ENCODE measurements around the gene IFT57. TPM values are rescaled to one million over a fixed set of nuclear protein-coding genes. Genes with fewer than 3 reads are reported as not detected.
"Not testable (repeated sequence)": the region's sequence is repeated elsewhere in the genome, so short reads cannot be mapped to it uniquely, and the experiment has no call there.

Gene IFT57
- total and polyA plus RNA-seq, 8 donors: 68.8 to 273 (median 80.8) TPM

- Histone ChIP-seq H3K27me3 (no peaks in the 10 kb centered on the region), H3K4me1 (peaks cover 0 to 20% of the 10 kb centered on the region in 2 donors), H3K36me3 (peaks cover 0 to 10% of the 10 kb centered on the region in 2 donors), H3K9me3 (no peaks in the 10 kb centered on the region), H3K27ac (no peak overlapping the region), H3K4me3 (no peak overlapping the region)
- no peak for TF ChIP-seq CTCF (IDR thresholded peaks at IDR 0.05)
- ATAC-seq (peak; percentile 66), DNase-seq (no peak)
- intact Hi-C loops (cut with DNase I): no loop called here
Measured at GRCh38 chr3:108157273-108157672, 65.0 kb downstream of the IFT57 start.

- no peaks in the 10 kb centered on the region for H3K27me3 ChIP-seq
Measured at GRCh38 chr3:108156312-108156853, 65.8 kb downstream of the IFT57 start.

GRCh38 chr3:108155642-108156041 lies 66.6 kb downstream of the IFT57 start:
- H3K9me3 ChIP-seq; intact Hi-C loops (cut with DNase I); H3K36me3 ChIP-seq; H3K27ac ChIP-seq; ATAC-seq; DNase-seq; H3K27me3 ChIP-seq; H3K4me3 ChIP-seq: not testable (repeated sequence)
- H3K4me1 ChIP-seq: peaks cover 0 to 20% of the 10 kb centered on the region in 2 donors

More at GRCh38 chr3:108156312-108156853, 65.8 kb downstream of the IFT57 start:
- Histone ChIP-seq H3K27ac (no peak overlapping the region), H3K4me3 (no peak overlapping the region), H3K36me3 (peaks cover 0 to 1% of the 10 kb centered on the region in 2 donors), H3K4me1 (peaks cover 0 to 20% of the 10 kb centered on the region in 2 donors), H3K9me3 (no peaks in the 10 kb centered on the region)
- TF ChIP-seq CTCF (IDR thresholded peaks at IDR 0.05): no peak
- DNase-seq (no peak), ATAC-seq (no peak)
- intact Hi-C loops (cut with DNase I): no loop called here

GRCh38 chr3:108153451-108153981 lies 68.7 kb downstream of the IFT57 start:
- no peak overlapping the region for H3K4me3 ChIP-seq
- H3K9me3 ChIP-seq: no peaks in the 10 kb centered on the region
- intact Hi-C loops (cut with DNase I): no loop called here
- H3K27ac ChIP-seq: no peak overlapping the region
- H3K4me1 ChIP-seq: peaks cover 0 to 14% of the 10 kb centered on the region in 2 donors
- H3K27me3 ChIP-seq: no peaks in the 10 kb centered on the region
- ATAC-seq: peak; percentile 62
- no peaks in the 10 kb centered on the region for H3K36me3 ChIP-seq
- peak in 1 of 2 donors; percentile 19 for TF ChIP-seq CTCF (IDR thresholded peaks at IDR 0.05)
- DNase-seq: peak in 1 of 4 donors; percentile 20

GRCh38 chr3:108152274-108152673 lies 70.0 kb downstream of the IFT57 start:
- Histone ChIP-seq H3K4me1 (peaks cover 0 to 11% of the 10 kb centered on the region in 2 donors), H3K27me3 (no peaks in the 10 kb centered on the region), H3K36me3 (no peaks in the 10 kb centered on the region), H3K4me3 (no peak overlapping the region), H3K27ac (no peak overlapping the region), H3K9me3 (no peaks in the 10 kb centered on the region)
- TF ChIP-seq CTCF (IDR thresholded peaks at IDR 0.05): no peak
- intact Hi-C loops (cut with DNase I): no loop called here
- ATAC-seq: no peak
- DNase-seq: no peak

GRCh38 chr3:108150200-108150599 lies 72.0 kb downstream of the IFT57 start:
- ATAC-seq: no peak
- intact Hi-C loops (cut with DNase I): no loop called here
- peaks cover 0 to 11% of the 10 kb centered on the region in 2 donors for H3K9me3 ChIP-seq
- H3K4me3 ChIP-seq: no peak overlapping the region
- no peaks in the 10 kb centered on the region for H3K27me3 ChIP-seq
- H3K27ac ChIP-seq: no peak overlapping the region
- peaks cover 0 to 11% of the 10 kb centered on the region in 2 donors for H3K4me1 ChIP-seq
- H3K36me3 ChIP-seq: no peaks in the 10 kb centered on the region
- no peak for TF ChIP-seq CTCF (IDR thresholded peaks at IDR 0.05)
- no peak for DNase-seq
